Choroid plexus epithelial cell (primary cell): Measurements from ENCODE around the gene SEMA3D.

Source experiments
- DNase-seq: peaks from one replicate; pipeline ENCODE4 v3.0.0-alpha.2; 2010; ENCODE audit warnings: low read depth
- H3K4me3 ChIP-seq: 2 replicates; pipeline ENCODE4 v1.5.1; 2011; ENCODE audit warnings: low read depth, mild to moderate bottlenecking, control low read depth, low read length, moderate library complexity
- CTCF ChIP-seq: conservative IDR thresholded peaks from 2 replicates; pipeline ENCODE4 v1.5.1; 2011; ENCODE audit warnings: low read depth, mild to moderate bottlenecking, control low read depth, inconsistent platforms, low read length, moderate library complexity

SEMA3D gene

GRCh38 chr7:85039196-85039923 lies 147.5 kb downstream of the SEMA3D start:
- no peak for TF ChIP-seq CTCF

GRCh38 chr7:85038466-85038865 lies 148.4 kb downstream of the SEMA3D start:
- DNase-seq, result no peak
- TF ChIP-seq CTCF, result no peak
- H3K4me3 ChIP-seq, result no peak overlapping the region

More at GRCh38 chr7:85039196-85039923, 147.5 kb downstream of the SEMA3D start:
- no peak for DNase-seq
- no peak overlapping the region for H3K4me3 ChIP-seq

- H3K4me3 ChIP-seq, result no peak overlapping the region
- peak; percentile 15 for DNase-seq
- no peak for TF ChIP-seq CTCF
Measured at GRCh38 chr7:85033263-85033662, 153.6 kb downstream of the SEMA3D start.

GRCh38 chr7:85031475-85031874 lies 155.4 kb downstream of the SEMA3D start:
- H3K4me3 ChIP-seq, result no peak overlapping the region
- no peak for DNase-seq
- no peak for TF ChIP-seq CTCF

- DNase-seq, result peak; percentile 80
- no peak overlapping the region for H3K4me3 ChIP-seq
- TF ChIP-seq CTCF, result peak; percentile 53
Measured at GRCh38 chr7:85030893-85031292, 156.0 kb downstream of the SEMA3D start.

GRCh38 chr7:85025312-85025756 lies 161.5 kb downstream of the SEMA3D start:
- DNase-seq, result peak; percentile 44
- H3K4me3 ChIP-seq, result no peak overlapping the region
- no peak for TF ChIP-seq CTCF

GRCh38 chr7:85023916-85024315 lies 162.9 kb downstream of the SEMA3D start:
- DNase-seq, result no peak

More at GRCh38 chr7:85023916-85024315, 162.9 kb downstream of the SEMA3D start:
- no peak overlapping the region for H3K4me3 ChIP-seq
- no peak for TF ChIP-seq CTCF
